ENCODE results near the gene SLC1A7.

SLC1A7 gene

GRCh38 chr1:53090227-53091147 lies 52.0 kb downstream of the SLC1A7 start:
- peak; percentile 36 for DNase-seq

GRCh38 chr1:53089478-53090226 lies 52.8 kb downstream of the SLC1A7 start:
- DNase-seq: no peak

GRCh38 chr1:53088616-53089300 lies 53.7 kb downstream of the SLC1A7 start:
- no peak for DNase-seq

GRCh38 chr1:53087332-53088285 lies 54.8 kb downstream of the SLC1A7 start:
- DNase-seq: no peak

GRCh38 chr1:53086491-53087070 lies 55.9 kb downstream of the SLC1A7 start:
- no peak for DNase-seq

GRCh38 chr1:53085405-53085804 lies 57.0 kb downstream of the SLC1A7 start:
- DNase-seq: no peak

- peak; percentile 31 for DNase-seq
Observed at GRCh38 chr1:53084589-53084971, 57.9 kb downstream of the SLC1A7 start.

GRCh38 chr1:53083636-53084588 lies 58.5 kb downstream of the SLC1A7 start:
- no peak for DNase-seq

GRCh38 chr1:53082826-53083455 lies 59.5 kb downstream of the SLC1A7 start:
- no peak for DNase-seq

- DNase-seq: no peak
Observed at GRCh38 chr1:53081384-53082066, 60.9 kb downstream of the SLC1A7 start.

- no peak for DNase-seq
Observed at GRCh38 chr1:53080769-53081168, 61.7 kb downstream of the SLC1A7 start.

GRCh38 chr1:53080041-53080440 lies 62.4 kb downstream of the SLC1A7 start:
- DNase-seq: no peak

- no peak for DNase-seq
Observed at GRCh38 chr1:53079251-53079650, 63.2 kb downstream of the SLC1A7 start.

GRCh38 chr1:53078333-53079101 lies 63.9 kb downstream of the SLC1A7 start:
- DNase-seq: peak; percentile 6

GRCh38 chr1:53077599-53077965 lies 64.9 kb downstream of the SLC1A7 start:
- DNase-seq: peak; percentile 4

- DNase-seq: peak; percentile 11
Observed at GRCh38 chr1:53076721-53077598, 65.5 kb downstream of the SLC1A7 start.

GRCh38 chr1:53076165-53076564 lies 66.3 kb downstream of the SLC1A7 start:
- DNase-seq: peak; percentile 13

- peak; percentile 4 for DNase-seq
Observed at GRCh38 chr1:53075761-53076163, 66.7 kb downstream of the SLC1A7 start.

All from CD4-positive, alpha-beta T cell treated with Interleukin-15 for 1 hour (primary cell).